ENCODE results near the gene KHDC4. TPM values are rescaled to one million over a fixed set of nuclear protein-coding genes. Genes with fewer than 3 reads are reported as not detected.
"Not testable (repeated sequence)": the region's sequence is repeated elsewhere in the genome, so short reads cannot be mapped to it uniquely, and the experiment has no call there.

The KHDC4 gene
- polyA plus RNA-seq, 1 donor, result 36.6 TPM

GRCh38 chr1:155940993-155941844 lies 7.0 kb upstream of the KHDC4 start, which contains the start of gene RXFP4:
Gene RXFP4 (plus strand): TSS chr1:155941638. CDS start chr1:155941710, 72 bp downstream.
- no peak for DNase-seq

GRCh38 chr1:155940482-155940992 lies 6.3 kb upstream of the KHDC4 start:
- no peak for DNase-seq

- peak; percentile 63 for DNase-seq
Measured at GRCh38 chr1:155938220-155938627, 4.0 kb upstream of the KHDC4 start.

- no peak for DNase-seq
Measured at GRCh38 chr1:155934936-155935590, 850 bp upstream of the KHDC4 start.

- DNase-seq, result no peak
Measured at GRCh38 chr1:155933591-155934096, 569 bp downstream of the KHDC4 start.

- DNase-seq, result no peak
Measured at GRCh38 chr1:155932487-155932886, 1.7 kb downstream of the KHDC4 start.

GRCh38 chr1:155932081-155932480 lies 2.1 kb downstream of the KHDC4 start:
- no peak for DNase-seq

- DNase-seq, result no peak
Measured at GRCh38 chr1:155931332-155932038, 2.7 kb downstream of the KHDC4 start.

GRCh38 chr1:155930725-155931124 lies 3.5 kb downstream of the KHDC4 start:
- not testable (repeated sequence) for DNase-seq

GRCh38 chr1:155929057-155929456 lies 5.2 kb downstream of the KHDC4 start:
- no peak for DNase-seq

GRCh38 chr1:155925506-155925905 lies 8.7 kb downstream of the KHDC4 start:
- DNase-seq, result no peak

GRCh38 chr1:155920717-155921116 lies 13.5 kb downstream of the KHDC4 start:
- no peak for DNase-seq

GRCh38 chr1:155919801-155920200 lies 14.4 kb downstream of the KHDC4 start:
- DNase-seq, result no peak

GRCh38 chr1:155918660-155919059 lies 15.6 kb downstream of the KHDC4 start:
- no peak for DNase-seq

GRCh38 chr1:155913969-155914757 lies 20.1 kb downstream of the KHDC4 start:
- no peak for DNase-seq

GRCh38 chr1:155912056-155912536 lies 22.1 kb downstream of the KHDC4 start:
- no peak for DNase-seq

GRCh38 chr1:155911156-155912055 lies 22.8 kb downstream of the KHDC4 start, which contains the start of gene RIT1:
Gene RIT1 (minus strand): TSS chr1:155911349. CDS start chr1:155910761, 588 bp downstream.
- peak; percentile 89 for DNase-seq

- peak; percentile 23 for DNase-seq
Measured at GRCh38 chr1:155910621-155911121, 23.5 kb downstream of the KHDC4 start.

- no peak for DNase-seq
Measured at GRCh38 chr1:155909894-155910293, 24.3 kb downstream of the KHDC4 start.

- no peak for DNase-seq
Measured at GRCh38 chr1:155904261-155904660, 30.0 kb downstream of the KHDC4 start.

Data from hindlimb muscle (tissue), 1 donor.